ENCODE results near the gene PPP2R5D. TPM values are rescaled to one million over a fixed set of nuclear protein-coding genes. Genes with fewer than 3 reads are reported as not detected.

The PPP2R5D gene
- 53.5 and 57.7 TPM in 2 replicates for total RNA-seq (2021)
- long read RNA-seq, transcript PPP2R5D-208 (16 exons, 3,044 nt), result major isoform, 48 of 142 reads
- long read RNA-seq, transcript PPP2R5D-202 (16 exons, 2,894 nt), result minor isoform, 15 of 142 reads
- long read RNA-seq, partial matches to known transcripts, result 70 of 142 reads
- long read RNA-seq, other reads (novel, unspliced or antisense), result 9 of 142 reads

DNA sequence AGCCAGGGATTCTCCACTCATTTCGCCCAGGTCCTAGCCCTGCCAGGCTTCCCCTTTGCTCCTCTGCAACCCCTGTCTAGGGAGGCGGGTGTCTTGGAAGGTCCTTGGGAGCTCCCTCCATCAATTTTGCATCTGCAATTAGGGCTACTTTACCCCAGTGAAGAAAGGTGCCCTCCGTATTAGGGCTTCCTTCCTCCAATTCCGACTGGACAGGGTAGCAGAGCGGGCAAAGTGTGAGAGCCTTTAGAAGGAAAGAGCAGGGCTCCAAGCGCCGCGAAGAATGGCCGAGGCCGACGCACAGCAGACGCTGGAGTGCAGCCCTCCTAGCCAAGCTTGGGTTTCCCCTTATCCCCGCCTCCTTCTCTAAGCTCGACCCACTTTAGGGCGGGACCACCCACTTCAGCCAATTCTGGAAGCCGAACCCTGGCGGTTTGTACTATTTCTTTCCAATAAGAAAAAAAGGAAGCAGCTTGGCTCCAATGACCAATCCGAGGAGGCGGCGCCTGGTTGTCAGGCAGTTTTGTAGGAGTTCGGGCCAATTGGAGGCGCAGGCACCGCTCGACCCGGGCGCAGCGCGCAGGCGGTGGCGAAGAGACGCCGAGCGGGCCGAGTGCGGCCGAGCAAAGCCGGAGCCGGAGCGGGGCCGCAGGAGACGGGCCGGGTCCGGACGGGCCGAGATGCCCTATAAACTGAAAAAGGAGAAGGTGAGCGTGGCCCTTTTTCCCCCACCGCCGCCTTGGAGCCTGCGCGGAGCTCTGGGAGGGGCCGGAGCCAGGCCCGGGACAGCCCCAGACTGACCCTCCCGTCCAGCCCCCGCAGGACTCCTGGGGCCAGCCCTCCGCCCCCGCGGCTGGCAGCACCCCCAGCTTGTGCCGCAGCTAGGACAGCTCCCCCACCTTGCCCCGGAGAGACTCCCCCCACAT, at the start of gene PPP2R5D:
Gene PPP2R5D (plus strand): TSS at position 570 of the 923 bp plus-strand sequence. CDS start 108 bp downstream, at position 678.
- Mint-ChIP-seq H3K27me3 (ENCODE audit: low read depth) (no peaks in the 10 kb centered on the region), H3K27ac (peak within 1 kb of the TSS; percentile 93 to 94 (median 94)), H3K9me3 (no peaks in the 10 kb centered on the region), H3K4me3 (peak within 1 kb of the TSS; percentile 77 to 83), H3K4me1 (peaks cover 27 to 36% of the 10 kb centered on the region in 2 experiments), H3K36me3 (ENCODE audit: insufficient read depth in 1 of 3, low read depth in 3 of 3) (peaks cover 5 to 16% (median 8%) of the 10 kb centered on the region in 3 experiments)
- Histone ChIP-seq H3K27me3 (ENCODE audit: insufficient read depth, low read length) (no peaks in the 10 kb centered on the region), H3K4me1 (ENCODE audit: insufficient read depth, low read length) (no peaks in the 10 kb centered on the region; the same call in 1 of the 2 replicates), H3K79me2 (ENCODE audit: insufficient read depth, low read length) (no peaks in the 10 kb centered on the region; the same call in 1 of the 2 replicates), H3K27ac (ENCODE audit: insufficient read length, low read depth, low read length) (no peak within 1 kb of the TSS), H4K20me1 (ENCODE audit: control insufficient read depth, insufficient read depth, insufficient read length) (no peaks in the 10 kb centered on the region), H3K18ac (ENCODE audit: insufficient read length, low read depth, low read length) (peak within 1 kb of the TSS; percentile 73), H2BK120ac (ENCODE audit: low read depth, low read length, poor library complexity, severe bottlenecking) (no peak within 1 kb of the TSS), H3K14ac (ENCODE audit: insufficient read depth, low read length) (peak within 1 kb of the TSS; percentile 62), H4K8ac (replicated peaks; ENCODE audit: insufficient read length, low read depth, low read length) (no peak within 1 kb of the TSS), H3K9ac (ENCODE audit: extremely low read depth, insufficient read length, low read length) (peak within 1 kb of the TSS; percentile 86), H3K9me3 (ENCODE audit: control insufficient read depth, low read depth, low read length) (no peaks in the 10 kb centered on the region), H3K79me1 (ENCODE audit: insufficient read depth, low read depth, low read length, poor library complexity, severe bottlenecking) (peaks cover 4% of the 10 kb centered on the region), H2BK15ac (ENCODE audit: low read depth, low read length) (no peak within 1 kb of the TSS), H4K91ac (ENCODE audit: insufficient read length, low read depth, low read length) (no peak within 1 kb of the TSS), H3K23me2 (ENCODE audit: insufficient read length, low read depth, low read length, poor library complexity, severe bottlenecking) (peaks cover 9% of the 10 kb centered on the region), H3K4me2 (ENCODE audit: insufficient read depth, insufficient read length, low read length) (peak within 1 kb of the TSS; percentile 65), H2BK5ac (ENCODE audit: insufficient read length, low read length) (no peak within 1 kb of the TSS), H3K23ac (ENCODE audit: insufficient read length, low read depth, low read length) (no peak within 1 kb of the TSS), H3T11ph (ENCODE audit: low read length) (no peak within 1 kb of the TSS), H3K4ac (ENCODE audit: low read depth, low read length) (no peak within 1 kb of the TSS), H2AK5ac (ENCODE audit: insufficient read length, low read length) (no peak within 1 kb of the TSS), H4K5ac (ENCODE audit: insufficient read length, low read depth, low read length) (no peak within 1 kb of the TSS), H2BK20ac (ENCODE audit: low read depth, low read length, poor library complexity, severe bottlenecking) (no peak within 1 kb of the TSS), H2AFZ (ENCODE audit: low read length) (peak within 1 kb of the TSS; percentile 74), H3K56ac (ENCODE audit: insufficient read length, low read depth, low read length) (no peak within 1 kb of the TSS), H2BK12ac (ENCODE audit: insufficient read length, low read depth, low read length) (no peak within 1 kb of the TSS)
- peak; percentile 99 for DNase-seq
- no CpG with 5 or more reads among the region's 59 CpGs for WGBS (ENCODE audit: extremely low coverage, insufficient read length, low lambda C conversion rate)
- TF ChIP-seq, protein P1, sequence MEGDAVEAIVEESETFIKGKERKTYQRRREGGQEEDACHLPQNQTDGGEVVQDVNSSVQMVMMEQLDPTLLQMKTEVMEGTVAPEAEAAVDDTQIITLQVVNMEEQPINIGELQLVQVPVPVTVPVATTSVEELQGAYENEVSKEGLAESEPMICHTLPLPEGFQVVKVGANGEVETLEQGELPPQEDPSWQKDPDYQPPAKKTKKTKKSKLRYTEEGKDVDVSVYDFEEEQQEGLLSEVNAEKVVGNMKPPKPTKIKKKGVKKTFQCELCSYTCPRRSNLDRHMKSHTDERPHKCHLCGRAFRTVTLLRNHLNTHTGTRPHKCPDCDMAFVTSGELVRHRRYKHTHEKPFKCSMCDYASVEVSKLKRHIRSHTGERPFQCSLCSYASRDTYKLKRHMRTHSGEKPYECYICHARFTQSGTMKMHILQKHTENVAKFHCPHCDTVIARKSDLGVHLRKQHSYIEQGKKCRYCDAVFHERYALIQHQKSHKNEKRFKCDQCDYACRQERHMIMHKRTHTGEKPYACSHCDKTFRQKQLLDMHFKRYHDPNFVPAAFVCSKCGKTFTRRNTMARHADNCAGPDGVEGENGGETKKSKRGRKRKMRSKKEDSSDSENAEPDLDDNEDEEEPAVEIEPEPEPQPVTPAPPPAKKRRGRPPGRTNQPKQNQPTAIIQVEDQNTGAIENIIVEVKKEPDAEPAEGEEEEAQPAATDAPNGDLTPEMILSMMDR (conservative IDR thresholded peaks at IDR 0.05), result no peak

All from H9 (cell line).